Caki2 (cell line): ENCODE results near the gene CLGN. TPM values are rescaled to one million over a fixed set of nuclear protein-coding genes. Genes with fewer than 3 reads are reported as not detected.
"Not testable (repeated sequence)": the region's sequence is repeated elsewhere in the genome, so short reads cannot be mapped to it uniquely, and the experiment has no call there.

Experiments used
- DNase-seq: peaks from one replicate; pipeline ENCODE4 v3.0.0-alpha.2; 2015; ENCODE audit warnings: low read depth
- in situ Hi-C: cut with HindIII; loops from 2 replicates; pipeline ENCODE4 v1.10.0; 2016; ENCODE audit warnings: low sequenced_read_pairs, low pct_unique_long_range_greater_than_20kb, mixed read lengths
- total RNA-seq: library from RNA; depleted of rRNA; stranded (reverse); fragments of >200 nt; shearing (Covaris generic); gene quantifications from 2 replicates; pipeline ENCODE4 v1.2.3, GENCODE V29; 2014; ENCODE audit warnings: low replicate concordance; rRNA removed

CLGN gene, protein sequence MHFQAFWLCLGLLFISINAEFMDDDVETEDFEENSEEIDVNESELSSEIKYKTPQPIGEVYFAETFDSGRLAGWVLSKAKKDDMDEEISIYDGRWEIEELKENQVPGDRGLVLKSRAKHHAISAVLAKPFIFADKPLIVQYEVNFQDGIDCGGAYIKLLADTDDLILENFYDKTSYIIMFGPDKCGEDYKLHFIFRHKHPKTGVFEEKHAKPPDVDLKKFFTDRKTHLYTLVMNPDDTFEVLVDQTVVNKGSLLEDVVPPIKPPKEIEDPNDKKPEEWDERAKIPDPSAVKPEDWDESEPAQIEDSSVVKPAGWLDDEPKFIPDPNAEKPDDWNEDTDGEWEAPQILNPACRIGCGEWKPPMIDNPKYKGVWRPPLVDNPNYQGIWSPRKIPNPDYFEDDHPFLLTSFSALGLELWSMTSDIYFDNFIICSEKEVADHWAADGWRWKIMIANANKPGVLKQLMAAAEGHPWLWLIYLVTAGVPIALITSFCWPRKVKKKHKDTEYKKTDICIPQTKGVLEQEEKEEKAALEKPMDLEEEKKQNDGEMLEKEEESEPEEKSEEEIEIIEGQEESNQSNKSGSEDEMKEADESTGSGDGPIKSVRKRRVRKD
- 14.0 and 17.2 TPM in 2 replicates for total RNA-seq

DNA sequence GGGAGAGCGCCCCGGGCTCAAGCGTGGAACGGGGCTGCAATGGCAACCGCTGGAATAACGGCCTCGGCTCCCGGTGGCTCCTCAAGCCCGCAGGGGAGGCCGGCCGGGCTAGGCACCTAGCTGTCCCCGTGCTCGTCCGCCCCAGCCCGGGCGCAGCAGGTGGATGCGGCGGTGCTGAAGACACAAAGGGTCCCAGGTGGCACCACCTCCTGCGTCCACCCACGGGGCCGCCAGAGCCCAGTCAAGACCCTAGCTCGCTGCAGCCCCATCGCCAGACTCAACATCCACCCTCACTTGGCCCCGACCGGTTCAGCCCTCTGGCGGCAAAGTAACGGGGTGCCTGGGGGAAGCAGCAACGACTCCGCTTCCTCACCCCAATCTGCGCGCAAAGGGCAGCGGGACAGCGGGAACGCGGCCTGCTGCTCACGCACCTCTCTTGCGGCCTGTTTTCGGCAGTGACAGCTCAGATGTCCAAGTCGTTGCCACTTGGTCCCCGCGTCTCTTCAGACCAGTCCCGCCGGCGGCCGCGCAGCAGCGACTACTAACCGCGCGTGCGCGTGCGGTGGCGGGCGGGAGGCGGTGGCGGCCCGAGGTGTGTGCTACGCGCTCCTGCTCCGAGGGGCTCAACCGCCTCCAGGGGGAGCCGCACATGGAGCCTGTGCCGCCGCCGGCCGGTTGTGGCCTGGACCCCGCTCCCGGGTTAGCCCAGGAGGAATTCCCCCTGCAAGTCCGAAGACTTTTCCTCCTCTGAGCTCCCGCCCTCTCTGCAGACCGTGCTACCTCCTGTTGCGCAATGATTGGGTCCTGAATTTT lies at the start of gene CLGN:
TSS of gene CLGN (minus strand) at position 543 of the 813 bp plus-strand sequence. CDS start 14,570 bp downstream, outside the sequence.
- in situ Hi-C loops = no loop called here
- DNase-seq = peak; percentile 82

DNA sequence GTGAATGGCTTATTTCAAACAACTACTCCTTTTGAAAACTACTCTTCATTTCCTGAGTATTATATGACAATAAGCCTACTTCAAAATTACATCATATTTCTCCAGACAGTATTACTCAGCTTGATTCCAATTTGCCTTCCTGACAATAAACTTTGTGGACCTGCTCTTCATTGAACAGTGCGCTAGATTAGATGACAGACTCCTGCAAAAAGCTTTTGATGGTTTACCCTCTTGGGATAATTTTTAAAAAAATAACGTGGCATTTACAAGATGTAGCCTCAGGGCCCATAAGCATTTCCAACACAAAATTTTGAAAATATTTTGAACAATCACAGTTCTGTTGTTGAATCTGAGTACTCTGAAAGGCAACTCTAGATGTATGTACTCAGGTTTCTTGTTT lies 44.7 kb upstream of the CLGN start:
- DNase-seq = no peak
- in situ Hi-C loops = no loop called here

DNA sequence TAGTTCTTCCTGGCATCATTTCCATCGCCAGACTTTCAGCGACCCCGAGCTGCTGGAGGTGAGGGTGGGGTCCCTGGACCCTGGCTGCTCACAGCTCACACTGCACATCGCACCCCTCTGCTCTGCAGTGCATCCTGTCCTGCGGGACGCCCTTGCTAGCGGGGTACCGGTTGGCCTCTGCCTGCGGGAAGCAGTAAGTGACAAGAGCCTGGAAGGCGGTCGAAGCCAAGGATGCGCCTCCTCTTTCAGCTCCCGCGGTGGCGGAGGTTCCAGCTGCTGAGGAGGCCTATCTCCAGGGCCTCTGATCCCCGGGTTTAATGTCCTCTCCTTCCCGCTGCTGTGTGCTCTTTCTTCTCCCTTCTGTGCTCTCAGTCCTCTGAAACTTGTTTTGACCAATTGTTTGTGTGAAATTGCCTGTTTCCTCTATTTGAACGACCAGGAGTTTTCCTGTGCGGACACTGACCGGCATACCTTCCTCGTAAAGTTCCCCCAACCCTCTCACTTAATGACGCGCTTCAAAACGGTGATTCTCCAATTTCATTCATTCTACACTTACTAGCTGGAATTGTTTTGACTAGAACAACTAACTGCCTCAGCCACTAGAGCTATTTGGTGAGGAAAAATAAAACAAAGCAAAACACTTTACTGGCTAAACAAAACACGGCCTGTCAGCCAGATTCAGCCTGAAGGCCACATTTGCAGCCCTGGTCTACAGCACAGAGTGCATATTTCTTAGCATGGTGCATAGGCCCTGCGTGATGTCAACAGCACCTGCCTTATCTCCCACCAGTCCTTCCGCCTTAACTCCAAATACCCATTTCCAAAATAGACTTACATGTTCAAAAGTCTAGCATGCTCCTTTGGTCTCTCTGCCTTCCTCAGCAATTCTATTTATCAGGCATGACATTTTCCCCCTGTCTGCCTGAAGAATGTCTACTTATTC lies 42.6 kb upstream of the CLGN start:
- in situ Hi-C loops = no loop called here
- no peak for DNase-seq

DNA sequence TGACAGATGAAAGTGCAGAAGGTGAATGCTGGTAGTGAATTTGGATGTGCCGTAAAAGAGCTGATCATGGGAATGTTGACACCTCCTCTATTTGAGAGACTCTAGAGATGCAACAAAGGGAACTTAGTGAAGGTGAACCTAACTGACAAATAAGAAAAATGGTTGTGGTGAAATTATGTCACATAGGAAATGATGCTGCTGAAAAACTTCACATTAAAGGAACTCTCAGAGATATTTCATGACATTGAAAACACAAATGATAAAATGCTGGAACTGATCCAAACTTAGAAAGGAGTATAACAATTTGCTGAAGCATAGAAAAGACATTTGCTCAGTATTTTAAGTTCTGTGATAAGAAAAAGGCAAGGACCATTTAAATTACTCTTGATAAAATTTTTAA lies 38.7 kb upstream of the CLGN start:
- DNase-seq = no peak
- in situ Hi-C loops = no loop called here

DNA sequence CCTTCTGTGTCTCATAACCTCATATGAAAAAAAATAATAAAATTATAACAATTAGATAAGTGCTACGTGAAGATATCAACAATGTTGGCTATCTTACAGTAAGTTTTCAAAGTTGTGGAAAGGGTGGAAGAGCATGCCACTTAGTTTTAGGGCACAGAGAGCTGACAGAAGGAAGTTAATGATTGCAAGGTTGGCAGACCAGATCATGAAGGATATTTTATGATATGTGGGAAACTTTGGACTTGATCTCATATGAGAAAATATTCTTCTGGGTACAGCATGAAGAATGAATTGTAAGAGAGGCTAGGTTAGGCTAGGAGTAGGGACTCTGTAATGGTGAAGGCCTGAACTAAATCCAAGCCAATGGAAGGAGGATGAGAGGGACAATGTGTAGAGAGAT lies 36.2 kb upstream of the CLGN start:
- DNase-seq = no peak
- in situ Hi-C loops = no loop called here

DNA sequence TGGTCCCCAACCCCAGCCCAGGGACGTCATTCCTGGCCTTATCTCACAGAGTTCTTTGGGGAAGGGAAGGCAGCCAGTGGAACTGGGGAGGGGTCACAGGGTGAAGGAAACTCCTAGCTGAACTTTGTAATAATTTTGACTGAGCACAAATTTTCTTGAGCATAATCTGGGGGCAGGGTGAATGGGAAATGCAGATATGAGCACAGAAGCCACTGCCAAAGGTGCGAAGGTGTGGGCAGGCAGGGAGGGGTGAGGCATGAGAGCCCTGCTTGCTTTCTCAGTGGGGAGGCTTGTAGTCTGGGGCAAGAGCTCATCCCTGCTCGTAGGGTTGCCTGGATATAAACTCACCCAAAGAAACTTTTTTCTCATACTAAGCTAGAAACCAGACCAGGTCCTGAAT lies 35.7 kb upstream of the CLGN start:
- in situ Hi-C loops = no loop called here

DNA sequence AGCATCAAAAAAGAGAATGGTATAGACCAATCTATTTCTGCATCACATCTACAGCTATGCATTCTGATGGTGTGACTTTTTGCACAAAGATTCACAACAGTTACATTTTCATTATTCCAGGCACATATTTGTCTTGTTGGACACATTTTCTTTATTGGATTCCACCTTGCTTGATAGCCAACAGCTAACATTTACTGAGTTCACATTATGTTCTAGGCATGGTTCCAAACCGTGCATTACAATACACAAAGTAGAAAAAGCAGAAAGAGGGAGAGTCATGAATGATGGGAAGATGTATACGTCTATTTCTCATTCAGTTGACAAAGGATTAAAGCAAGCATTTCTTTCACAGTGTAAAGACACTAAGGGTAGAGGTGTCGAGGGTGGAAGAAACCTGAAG lies 22.9 kb upstream of the CLGN start:
- in situ Hi-C loops = no loop called here
- no peak for DNase-seq

More for the DNA sequence above, 35.7 kb upstream of the CLGN start:
- DNase-seq = no peak

DNA sequence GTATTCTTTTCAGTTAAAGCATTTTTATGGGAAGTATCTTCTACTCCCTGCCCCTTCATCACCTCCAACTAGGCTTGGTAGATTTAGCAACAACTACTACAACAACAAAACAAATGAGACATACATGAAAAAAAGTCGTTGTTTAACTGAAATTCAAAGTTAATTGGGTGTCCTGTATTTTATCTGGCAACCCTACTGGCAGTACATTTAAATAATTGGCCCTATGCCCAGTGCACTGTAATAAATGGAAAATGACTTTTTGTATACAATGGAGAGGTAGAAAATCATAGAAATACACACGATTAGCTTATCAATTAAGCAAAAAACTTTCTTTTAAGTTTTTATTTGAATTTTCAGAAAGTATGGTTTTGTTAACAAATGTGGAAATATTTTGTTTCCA lies 21.4 kb upstream of the CLGN start:
- in situ Hi-C loops = no loop called here
- DNase-seq = peak; percentile 12

DNA sequence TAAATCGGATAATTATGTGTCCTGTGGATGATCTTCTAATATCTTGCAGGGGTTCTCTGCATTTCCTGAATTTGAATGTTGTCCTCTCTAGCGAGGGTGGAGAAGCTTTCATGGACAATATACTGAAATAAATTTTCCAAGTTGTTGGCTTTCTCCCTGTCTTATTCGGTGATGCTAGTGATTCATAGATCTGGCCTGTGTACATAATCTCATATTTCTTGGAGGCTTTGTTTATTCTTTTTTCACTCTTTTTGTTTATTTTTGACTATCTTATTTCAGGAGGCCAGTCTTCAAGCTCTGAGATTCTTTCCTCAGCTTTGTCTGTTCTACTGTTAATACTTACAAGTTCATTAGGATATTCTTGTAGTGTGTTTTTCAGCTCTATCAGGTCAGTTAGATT lies 20.7 kb upstream of the CLGN start:
- in situ Hi-C loops = no loop called here
- DNase-seq = no peak

DNA sequence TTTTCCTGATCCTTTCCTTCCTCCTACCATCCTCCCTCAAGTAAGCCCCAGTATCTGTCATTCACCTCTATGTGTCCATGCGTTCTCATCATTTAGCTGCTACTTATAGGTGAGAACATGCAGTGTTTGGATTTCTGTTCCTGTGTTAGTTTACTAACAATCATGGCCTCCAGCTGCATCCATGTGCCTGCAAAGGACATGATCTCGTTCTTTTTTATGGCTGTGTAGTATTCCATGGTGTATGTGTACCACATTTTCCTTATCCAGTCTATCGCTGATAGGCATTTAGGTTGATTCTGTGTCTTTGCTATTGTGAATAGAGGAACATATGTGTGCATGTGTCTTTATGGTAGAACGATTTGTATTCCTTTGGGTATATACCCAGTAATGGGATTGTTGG lies 16.9 kb upstream of the CLGN start:
- DNase-seq, in situ Hi-C loops: not testable (repeated sequence)

DNA sequence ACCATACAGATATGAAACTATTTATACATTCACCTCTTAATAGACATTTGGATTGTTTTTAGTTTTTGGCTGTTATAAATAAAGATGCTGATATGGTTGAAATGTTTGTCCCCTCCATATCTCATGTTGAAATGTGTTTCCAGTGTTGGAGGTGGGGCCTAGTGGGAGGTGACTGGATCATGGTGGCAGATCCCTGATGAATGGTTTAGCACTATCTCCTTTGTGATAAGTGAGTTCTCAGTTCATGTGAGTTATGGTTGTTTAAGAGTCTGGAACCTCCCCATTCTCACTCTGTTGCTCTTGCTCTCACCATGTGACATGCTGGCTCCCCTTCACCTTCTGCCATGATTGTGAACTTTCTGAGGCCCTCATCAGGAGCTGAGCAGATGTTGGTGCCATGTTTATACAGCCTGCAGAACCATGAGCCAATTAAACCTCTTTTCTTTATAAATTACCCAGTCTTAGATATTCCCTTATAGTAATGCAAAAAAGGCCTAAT lies 12.2 kb upstream of the CLGN start:
- DNase-seq = no peak
- in situ Hi-C loops = no loop called here

DNA sequence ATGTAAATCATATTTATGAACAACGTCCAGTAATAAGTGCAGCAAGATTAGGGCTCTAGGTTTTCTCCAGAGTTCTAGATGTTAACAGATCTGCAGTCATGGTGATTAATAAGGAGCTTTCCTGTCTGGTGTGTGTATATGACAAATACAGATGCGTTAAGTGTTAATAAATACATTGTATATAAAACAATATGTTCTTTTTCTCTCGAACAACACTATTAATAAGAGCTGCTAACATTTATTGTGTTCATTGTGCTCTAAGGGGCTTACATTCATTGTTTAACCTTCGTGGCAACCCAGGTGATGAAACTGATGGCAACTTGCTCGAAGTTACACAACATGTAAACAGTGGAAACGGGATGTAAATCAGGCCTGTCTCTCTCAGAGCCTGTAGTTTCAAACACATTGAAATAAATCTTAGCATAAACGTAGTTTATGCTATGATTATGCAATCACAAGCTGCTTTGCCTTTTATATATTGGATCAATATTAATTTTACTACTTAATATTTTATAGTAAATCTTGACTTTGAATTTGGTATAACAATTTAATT lies 547 bp upstream of the CLGN start:
- in situ Hi-C loops = no loop called here
- DNase-seq = no peak

DNA sequence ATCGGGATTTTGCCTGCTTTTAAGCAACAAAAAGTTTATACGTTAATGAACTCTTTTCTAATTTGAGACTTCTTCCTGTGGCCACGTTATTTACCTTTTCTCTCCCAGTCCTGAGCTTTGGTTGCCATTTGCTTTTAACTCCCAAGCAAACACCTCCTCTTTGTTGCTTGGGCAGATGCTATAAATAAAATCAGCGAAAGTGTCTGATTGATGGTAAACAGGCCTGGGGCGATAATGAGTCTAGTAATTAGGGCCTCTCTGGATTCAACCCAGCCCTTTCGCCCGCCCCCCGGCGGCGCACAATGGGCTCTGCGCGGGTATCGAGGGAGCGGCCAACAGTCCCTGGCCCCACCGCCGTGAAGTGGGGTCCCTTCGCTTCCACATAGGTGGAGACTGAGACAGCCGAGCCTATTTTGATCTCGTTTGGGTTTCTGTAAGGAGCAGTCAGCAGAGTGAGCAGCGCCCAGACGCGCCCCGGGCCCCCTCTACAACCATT lies 790 bp downstream of the CLGN start:
- in situ Hi-C loops = no loop called here
- peak; percentile 11 for DNase-seq

DNA sequence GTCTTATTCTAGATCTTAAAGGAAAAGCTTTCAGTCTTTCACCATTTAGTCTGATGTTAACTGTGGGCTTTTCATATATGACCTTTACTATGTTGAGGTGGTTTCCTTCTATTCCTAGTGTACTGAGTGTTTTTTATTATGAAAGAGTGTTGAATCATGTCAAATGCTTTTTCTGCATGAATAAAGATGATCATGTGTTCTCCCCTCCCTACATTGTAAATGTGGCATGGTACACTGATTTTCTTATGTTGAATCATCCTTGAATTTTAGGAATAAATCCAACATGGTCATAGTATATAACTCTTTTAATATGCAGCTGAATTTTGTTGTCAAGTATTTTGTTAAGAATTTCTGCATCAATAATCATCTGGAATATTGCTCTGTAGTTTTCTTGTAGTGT lies 4.3 kb downstream of the CLGN start:
- DNase-seq = peak; percentile 26
- in situ Hi-C loops = no loop called here

DNA sequence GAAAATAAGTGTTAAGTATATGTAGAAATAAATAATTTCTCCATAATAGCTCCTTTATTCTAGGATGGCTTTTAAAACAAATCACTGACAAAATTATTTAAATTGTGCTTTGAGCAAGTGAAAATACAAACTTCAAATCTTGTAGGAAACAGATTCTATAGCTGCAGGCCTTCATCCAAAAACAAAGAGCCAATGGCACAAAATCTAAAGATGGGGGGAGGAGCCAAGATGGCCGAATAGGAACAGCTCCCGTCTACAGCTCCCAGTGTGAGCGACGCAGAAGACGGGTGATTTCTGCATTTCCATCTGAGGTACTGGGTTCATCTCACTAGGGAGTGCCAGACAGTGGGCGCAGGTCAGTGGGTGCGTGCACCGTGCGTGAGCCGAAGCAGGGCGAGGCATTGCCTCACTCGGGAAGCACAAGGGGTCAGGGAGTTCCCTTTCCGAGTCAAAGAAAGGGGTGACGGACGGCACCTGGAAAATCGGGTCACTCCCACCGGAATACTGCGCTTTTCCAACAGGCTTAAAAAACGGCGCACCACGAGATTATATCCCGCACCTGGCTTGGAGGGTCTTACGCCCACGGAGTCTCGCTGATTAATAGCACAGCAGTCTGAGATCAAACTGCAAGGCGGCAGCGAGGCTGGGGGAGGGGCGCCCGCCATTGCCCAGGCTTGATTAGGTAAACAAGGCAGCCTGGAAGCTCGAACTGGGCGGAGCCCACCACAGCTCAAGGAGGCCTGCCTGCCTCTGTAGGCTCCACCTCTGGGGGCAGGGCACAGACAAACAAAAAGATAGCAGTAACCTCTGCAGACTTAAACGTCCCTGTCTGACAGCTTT lies 14.1 kb downstream of the CLGN start:
- in situ Hi-C loops, DNase-seq: not testable (repeated sequence)

DNA sequence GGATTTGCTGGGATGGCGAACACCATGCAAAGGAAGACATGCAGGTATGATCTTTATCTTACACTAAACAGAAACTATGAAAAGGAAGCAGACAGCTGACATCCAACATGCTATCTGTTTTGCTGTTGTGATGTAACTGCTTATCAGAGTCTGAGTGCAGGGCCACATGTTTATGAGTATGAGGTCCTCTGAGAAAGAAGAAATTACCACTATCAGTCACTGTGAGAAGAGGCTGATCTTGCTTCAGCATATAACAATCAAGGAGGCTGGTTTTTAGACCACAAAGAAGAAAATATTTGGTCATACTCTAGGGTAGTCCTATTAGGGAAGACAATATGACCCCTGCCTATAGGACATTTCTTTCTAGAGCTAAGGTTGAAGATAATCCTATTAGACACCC lies 18.5 kb downstream of the CLGN start:
- in situ Hi-C loops = no loop called here
- no peak for DNase-seq

DNA sequence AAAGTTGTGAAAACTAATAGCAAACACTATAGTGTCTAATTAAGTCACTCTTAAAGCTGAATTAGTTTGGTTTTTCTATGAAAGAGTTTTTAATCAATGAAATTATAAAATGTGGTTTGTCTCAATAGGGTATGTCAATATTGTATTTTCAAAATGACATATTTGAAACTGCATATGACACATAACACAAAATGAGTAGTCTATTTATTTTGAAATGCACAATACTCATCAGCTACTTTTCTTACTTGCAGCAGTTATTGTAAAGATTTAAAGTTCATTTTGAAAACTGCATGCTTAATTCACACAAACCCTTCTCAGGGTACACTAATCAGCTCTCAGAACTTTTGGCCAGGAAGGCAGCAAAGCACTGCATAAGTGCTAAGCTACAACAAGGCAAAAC lies 21.2 kb downstream of the CLGN start:
- DNase-seq = no peak
- in situ Hi-C loops = no loop called here
